ENCODE measurements around the gene MAPK8IP1.
"Not testable (repeated sequence)": the region's sequence is repeated elsewhere in the genome, so short reads cannot be mapped to it uniquely, and the experiment has no call there.

MAPK8IP1 gene

GRCh38 chr11:45892856-45893255 lies 7.4 kb downstream of the MAPK8IP1 start:
- FAIRE-seq, result no peak

GRCh38 chr11:45894555-45895247 lies 9.2 kb downstream of the MAPK8IP1 start:
- FAIRE-seq, result no peak

GRCh38 chr11:45895553-45896259 lies 10.3 kb downstream of the MAPK8IP1 start:
- FAIRE-seq, result no peak

- FAIRE-seq, result no peak
Measured at GRCh38 chr11:45896422-45896984, 11.1 kb downstream of the MAPK8IP1 start.

DNA sequence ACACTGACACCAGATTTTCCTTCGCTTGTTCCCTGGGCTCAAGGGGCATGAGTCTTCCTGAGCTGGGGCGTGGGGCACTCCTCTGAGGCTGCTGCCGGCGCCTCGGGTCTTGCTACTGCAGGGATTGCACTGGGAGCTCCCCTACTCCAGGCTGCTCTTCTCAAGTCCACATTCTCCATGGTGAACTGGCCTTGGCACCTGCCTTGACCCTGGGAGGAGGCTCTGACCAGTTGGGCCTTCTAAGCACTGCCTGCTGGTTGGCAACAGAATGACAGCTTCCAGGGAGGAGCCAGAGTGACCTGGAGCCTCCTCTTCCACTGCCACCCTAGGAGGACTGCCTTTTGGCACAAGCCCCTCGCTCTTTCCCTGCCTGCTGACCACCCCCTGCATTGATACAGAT lies 12.1 kb downstream of the MAPK8IP1 start:
- no peak for FAIRE-seq

DNA sequence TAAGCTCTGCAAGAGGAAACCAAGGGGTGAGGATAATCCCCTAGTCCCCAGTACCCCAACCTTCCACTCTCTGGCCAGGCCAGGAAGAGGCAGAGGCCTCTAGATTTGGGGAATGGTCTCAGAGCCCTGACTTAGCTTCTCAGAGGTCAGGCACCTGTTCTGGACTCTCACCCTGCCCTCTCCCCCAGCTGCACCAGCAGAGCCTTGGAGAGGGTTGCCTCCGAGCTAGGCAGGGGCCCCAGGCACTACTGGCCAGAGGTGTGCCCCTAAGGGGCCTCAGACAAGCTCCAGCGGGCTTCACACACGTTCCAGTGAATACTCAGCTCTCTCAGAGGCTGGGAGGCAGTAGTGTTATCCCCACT lies 13.6 kb downstream of the MAPK8IP1 start:
- FAIRE-seq, result no peak

- no peak for FAIRE-seq
Measured at GRCh38 chr11:45899448-45900174, 14.2 kb downstream of the MAPK8IP1 start.

GRCh38 chr11:45900175-45900800 lies 14.8 kb downstream of the MAPK8IP1 start:
- FAIRE-seq, result not testable (repeated sequence)

- no peak for FAIRE-seq
Measured at GRCh38 chr11:45900916-45901617, 15.6 kb downstream of the MAPK8IP1 start.

DNA sequence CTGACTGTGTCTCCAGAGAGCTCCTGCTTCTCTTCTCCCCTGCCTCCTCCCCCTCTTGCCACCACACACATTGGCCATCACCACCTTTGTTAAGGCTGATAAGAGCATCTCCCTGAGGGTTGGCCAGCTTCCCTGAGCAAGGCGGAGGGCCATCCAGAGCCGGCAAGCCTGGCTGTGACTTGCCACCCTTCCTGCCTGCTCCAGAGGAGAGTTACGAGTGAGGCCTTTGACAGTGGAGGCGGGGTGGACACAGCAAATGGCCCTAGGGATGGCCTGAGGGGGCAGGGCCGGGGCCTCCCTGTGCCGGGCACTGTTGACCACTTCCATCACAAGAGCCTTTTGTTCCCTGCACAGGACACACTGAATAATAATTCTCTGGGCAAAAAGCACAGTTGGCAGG lies 16.2 kb downstream of the MAPK8IP1 start:
- FAIRE-seq, result no peak

DNA sequence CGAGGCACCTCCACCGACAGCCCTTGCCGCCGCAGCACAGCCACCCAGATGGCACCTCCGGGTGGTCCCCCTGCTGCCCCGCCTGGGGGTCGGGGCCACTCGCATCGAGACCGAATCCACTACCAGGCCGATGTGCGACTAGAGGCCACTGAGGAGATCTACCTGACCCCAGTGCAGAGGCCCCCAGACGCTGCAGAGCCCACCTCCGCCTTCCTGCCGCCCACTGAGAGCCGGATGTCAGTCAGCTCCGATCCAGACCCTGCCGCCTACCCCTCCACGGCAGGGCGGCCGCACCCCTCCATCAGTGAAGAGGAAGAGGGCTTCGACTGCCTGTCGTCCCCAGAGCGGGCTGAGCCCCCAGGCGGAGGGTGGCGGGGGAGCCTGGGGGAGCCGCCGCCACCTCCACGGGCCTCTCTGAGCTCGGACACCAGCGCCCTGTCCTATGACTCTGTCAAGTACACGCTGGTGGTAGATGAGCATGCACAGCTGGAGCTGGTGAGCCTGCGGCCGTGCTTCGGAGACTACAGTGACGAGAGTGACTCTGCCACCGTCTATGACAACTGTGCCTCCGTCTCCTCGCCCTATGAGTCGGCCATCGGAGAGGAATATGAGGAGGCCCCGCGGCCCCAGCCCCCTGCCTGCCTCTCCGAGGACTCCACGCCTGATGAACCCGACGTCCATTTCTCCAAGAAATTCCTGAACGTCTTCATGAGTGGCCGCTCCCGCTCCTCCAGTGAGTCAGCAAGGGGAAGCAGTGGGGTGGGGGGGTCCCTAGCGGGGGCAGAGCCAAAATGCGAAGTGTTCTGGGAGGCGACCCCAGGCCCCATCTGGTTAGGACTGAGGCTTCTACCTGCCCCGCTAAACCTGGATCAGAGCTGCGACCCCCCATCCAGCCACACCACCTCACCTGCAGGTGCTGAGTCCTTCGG lies 17.3 kb downstream of the MAPK8IP1 start:
- FAIRE-seq, result no peak

- no peak for FAIRE-seq
Measured at GRCh38 chr11:45904309-45904915, 19.0 kb downstream of the MAPK8IP1 start.

GRCh38 chr11:45905095-45905494 lies 19.6 kb downstream of the MAPK8IP1 start:
- FAIRE-seq, result no peak

DNA sequence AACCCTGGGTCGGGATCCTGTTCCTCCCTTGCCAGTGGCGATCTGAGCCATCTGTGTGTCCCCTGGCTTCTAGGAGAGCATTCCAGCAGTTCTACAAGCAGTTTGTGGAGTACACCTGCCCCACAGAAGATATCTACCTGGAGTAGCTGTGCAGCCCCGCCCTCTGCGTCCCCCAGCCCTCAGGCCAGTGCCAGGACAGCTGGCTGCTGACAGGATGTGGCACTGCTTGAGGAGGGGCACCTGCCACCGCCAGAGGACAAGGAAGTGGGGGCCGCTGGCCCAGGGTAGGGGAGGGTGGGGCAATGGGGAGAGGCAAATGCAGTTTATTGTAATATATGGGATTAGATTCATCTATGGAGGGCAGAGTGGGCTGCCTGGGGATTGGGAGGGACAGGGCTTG lies 20.1 kb downstream of the MAPK8IP1 start:
- not testable (repeated sequence) for FAIRE-seq

DNA sequence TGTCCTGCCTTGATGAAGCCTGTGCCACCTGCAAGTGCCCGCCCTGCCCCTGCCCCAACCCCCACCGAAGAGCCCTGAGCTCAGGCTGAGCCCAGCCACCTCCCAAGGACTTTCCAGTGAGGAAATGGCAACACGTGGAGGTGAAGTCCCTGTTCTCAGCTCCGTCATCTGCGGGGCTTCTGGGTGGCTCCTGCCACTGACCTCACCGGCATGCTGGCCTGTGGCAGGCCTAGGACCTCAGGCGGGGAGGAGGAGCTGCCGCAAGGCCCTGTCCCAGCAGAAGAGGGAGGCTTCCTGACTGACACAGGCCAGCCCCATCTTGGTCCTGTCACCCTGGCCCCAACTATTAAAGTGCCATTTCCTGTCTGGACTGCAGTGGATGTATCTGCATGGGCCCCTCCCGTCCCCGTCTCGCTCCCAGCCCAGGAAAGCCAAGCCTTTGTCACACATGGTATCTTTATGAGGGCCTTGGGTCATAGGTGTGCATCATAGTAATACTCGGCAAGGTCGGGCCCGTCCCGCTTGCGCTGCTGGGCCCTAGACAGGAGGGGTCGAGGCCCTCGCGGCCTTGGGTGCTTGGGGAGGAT lies 20.7 kb downstream of the MAPK8IP1 start:
- no peak for FAIRE-seq

- no peak for FAIRE-seq
Measured at GRCh38 chr11:45906965-45907611, 21.6 kb downstream of the MAPK8IP1 start, which contains the start of gene FREY1. FREY1 (minus strand) TSS chr11:45907271; CDS start chr11:45907245, 26 bp downstream.

- no peak for FAIRE-seq
Measured at GRCh38 chr11:45907911-45908370, 22.5 kb downstream of the MAPK8IP1 start.

GRCh38 chr11:45909594-45910475 lies 24.4 kb downstream of the MAPK8IP1 start:
- no peak for FAIRE-seq
